SIG-M5 treated with dmso at 0.1 percent for 504 hours (cell line): Measurements from ENCODE around the gene ANKRD63.

Experiments
- DNase-seq: peaks from one replicate; lab custom pipeline; 2025; ENCODE audit not compliant: unreplicated experiment; lab: John Stamatoyannopoulos, UW

ANKRD63 gene

DNA sequence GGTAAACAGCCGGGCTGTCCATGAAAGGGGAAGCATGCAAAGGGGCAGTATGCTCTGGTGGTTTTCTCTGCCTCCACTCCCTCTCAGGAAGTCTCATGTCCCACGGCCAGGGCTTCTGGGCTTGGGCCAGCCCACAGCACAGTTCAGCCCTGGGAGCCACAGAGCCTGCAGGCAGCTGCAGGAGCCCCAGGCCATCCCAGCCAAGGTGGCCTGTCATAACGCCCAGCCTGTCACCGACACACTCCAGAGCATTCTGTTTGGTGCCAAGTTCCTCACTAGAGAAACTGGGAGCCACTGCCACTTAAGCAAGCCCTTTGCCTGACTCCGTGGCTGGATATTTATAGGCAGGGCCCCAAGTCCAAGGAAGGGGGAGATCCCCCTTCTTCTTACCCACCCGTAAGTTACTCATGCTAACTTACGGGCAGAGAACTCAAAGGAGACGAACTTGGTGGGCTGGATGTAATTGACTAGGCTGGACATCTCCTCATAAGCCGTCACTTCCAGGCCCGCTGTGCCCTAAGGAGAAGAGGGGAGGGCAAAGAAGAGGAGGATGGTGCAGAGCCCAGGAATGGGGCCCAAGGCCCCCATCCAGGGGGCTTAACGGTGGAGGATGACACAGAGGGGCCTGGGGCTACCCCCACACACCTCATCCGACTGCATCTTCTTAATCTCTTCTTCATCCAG lies 13.2 kb upstream of the ANKRD63 start:
- DNase-seq: no peak

DNA sequence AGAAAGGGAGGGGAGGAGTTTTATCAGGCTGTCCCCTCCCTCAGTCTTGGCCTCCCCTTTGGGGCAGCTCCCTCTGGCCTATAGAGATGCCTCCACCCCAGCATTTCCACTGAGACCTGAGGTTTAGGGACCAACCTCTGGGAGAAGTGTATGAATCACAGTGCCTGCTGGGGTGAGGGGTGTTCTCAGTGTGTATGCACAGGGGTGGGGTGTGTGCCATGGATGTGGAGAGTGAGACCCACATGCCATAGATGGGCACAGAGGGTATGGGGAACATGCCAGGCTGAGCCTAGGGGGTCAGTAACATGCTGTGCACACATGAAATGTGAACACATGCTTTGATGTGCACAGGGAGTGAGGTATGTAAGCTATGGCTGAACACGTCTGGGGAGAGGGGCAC lies 12.4 kb upstream of the ANKRD63 start:
- no peak for DNase-seq

DNA sequence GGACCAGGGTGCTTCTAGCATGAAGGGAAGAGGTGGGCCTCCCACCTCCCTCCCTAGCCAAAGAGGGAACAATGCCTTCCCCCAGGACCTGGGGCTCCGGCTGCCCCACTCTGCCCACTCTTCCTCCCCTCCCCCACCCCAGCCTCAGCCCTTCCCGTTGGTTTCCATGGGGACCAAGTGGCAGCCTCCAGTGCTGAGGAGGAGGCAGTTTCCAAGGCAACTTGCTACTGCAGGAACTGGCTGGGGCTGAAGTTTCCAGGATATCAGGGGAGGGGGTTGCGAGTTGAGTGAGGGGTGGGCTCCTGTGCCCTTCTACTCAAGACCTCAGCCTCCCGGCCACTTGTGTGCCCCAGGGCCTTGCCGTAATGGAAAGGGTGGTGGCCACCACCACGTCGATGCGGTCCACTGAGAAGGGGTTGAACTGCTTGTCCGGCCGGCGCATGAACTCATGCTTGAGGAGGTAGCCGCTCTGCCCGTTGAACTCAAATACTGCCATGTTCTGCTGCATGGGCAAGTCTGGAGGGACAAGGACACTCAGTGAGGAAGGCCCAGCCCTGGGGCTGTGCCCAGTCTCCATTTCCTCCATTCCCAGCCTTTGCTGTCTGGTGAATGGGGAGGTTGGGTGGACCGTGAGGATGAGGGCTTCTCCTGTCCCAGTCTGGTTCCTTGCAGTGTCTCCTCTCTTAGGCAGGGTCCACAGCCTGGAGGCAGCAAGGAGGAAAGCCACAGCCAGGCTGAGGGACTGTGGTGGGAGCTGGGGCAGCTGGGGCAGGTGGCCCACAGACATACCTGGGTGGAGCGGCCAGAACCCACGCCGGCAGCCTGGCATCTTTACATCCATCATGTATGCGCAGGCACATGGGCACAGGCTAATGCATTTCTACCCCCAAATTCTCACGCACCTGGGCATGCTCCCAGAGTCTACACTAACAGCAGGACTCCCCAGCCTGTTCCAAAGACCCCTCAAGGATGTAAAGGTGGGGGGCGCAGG lies 11.3 kb upstream of the ANKRD63 start:
- DNase-seq: no peak

DNA sequence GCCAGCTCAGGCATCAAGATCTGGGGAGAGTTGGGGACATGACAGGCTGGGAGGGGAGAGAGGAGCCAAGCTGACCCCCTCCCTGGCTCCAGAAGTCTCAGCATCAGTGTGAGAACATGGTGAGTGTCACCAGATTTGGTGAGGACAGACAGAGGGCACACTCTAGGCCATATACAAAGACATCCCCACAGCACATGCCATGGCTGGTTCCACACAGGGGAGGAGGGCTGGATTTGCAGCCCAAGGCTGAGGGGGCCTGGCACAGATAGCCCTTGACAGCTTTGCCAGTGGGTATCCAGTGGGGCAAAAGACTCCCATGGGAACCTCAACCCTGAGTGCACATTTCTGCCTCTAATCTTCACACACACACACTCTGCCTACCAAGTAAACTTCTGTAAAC lies 10.1 kb upstream of the ANKRD63 start:
- DNase-seq: no peak

DNA sequence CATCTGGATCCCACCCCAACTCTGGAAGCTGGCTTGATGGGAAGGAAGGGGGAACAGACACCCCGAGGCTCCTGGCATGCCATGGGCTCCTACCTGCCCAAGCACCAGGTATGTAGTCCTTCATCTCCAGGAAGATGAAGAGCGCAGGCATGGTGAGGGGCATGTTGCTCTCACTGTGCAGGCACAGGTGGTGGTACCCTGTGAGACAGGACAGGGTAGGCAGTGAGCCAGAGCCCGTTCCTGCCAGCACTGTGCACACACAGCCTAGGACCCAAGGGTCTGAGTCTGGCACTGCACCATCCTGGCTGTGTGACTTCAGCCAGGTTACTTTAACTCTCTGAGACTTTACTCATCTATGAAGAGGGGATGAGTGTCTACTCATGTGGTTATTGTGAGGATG lies 9.4 kb upstream of the ANKRD63 start:
- no peak for DNase-seq

DNA sequence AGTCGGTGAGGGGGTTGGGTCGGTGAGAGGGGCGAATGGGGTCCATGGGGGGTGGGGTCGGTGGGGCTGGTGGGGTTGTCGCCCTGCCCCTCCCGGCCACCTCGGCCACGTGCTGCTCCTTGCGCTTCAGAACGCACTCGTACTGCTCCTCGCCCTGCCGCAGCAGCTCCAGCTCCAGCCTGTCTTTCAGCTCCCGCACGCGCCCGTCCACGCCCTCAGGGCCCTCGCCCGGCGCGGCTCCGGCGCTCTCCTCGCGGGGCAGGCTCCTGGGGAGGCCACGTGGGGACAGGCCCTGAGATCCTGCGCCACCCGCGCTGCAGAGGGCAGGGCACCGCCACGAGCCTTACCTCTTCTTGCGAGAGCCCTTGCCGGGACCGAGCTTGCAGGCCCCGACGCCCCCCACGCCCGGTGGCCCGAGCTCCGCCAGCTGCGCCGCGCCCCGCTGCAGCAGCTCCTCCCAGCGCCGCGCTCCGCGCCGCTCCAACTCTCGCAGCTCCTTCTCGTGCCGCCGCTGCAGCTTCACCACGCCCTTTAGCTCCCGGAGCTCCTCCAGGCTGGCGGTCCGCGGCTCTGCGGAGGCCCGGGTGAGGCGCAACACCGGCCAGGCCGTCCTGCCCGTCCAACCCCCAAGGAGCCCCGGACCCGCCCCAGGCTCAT lies 8.2 kb upstream of the ANKRD63 start:
- DNase-seq: no peak

DNA sequence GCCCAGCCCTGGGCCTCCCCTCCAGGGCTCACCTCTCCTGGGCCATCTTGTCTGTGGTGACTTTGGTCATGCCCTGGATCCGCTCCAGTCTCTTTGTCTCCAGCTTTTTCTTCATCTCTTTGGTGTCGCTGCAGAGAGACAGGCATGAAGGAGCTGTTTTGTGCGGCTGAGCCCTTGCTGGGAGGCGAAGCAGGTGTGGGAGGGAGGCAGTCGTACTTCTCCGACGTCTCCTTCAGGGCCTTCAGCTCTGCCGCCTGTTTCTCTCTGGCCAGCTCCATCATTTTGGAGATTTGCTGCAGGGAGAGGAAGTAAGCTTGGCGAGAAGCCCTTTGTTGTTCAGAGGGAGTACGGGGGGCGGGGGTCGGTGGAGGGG lies 7.7 kb upstream of the ANKRD63 start:
- DNase-seq: no peak

DNA sequence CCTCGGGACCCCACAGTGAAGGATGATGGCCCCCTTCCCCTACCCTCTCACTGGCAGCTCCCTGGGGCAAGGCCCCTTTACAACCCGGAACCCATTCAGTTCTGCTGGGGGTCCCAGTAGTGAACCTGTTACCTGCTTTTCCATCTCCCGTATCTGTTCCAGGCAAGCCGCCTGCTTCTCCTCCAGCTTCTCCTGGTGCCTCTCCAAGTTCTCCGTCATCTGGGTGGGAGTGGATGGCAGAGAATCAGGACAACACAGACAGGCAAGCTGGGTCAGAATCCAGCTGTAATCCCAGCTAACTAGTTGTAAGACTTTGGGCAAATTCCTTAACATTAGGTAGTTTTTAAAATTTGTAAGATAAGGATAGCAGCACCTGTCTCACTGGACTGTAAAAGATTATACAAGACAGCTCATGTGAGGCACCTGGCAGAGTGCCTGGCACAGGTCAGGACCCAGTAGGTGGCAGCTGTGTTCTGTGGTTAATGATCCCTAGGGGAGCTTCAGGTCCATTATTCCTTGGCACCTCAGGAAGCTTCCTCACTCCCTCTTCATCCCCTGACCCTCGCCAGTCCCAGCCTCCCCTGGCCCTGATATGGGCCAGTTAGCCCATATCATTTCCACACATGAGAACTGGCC lies 6.4 kb upstream of the ANKRD63 start:
- no peak for DNase-seq

DNA sequence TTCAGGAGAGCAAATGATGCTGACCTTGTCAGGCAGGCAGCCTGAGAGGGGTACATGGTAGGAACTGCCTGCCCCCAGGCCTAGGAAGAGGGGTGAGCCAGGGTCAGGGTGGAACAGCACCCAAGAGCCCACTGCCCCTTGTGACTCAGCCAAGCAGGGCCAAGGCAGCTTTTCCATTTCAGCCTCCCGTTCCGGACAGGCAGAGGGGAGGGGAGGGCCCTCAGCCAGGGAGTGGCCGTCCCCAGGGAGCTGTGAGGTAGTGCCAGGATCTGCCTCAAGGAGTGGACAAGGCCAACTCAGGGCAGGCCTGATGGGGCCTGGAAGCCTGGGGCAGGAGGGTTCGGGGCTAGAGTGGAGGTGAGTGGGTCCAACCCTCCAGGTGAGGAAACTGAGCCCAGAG lies 5.1 kb upstream of the ANKRD63 start:
- no peak for DNase-seq

DNA sequence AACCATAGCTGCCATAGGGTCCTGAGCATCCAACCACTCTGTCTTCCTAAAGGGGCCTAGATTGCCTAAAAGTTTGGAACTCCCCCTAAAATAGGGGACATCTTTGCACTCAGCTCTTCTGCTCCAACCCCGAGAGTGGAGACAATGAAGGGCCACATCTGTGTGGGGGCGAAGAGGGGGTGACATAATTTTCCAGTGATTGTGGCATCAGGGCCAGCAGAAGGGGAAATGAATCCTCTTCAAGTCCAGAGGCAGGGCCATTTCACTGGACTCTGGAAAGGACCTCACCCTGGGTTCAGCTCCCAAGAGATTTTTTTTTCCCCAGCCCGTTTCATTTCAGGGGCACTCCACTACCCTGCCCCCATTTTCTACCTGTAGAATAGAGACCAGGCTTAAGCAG lies 4.6 kb upstream of the ANKRD63 start:
- DNase-seq: no peak

DNA sequence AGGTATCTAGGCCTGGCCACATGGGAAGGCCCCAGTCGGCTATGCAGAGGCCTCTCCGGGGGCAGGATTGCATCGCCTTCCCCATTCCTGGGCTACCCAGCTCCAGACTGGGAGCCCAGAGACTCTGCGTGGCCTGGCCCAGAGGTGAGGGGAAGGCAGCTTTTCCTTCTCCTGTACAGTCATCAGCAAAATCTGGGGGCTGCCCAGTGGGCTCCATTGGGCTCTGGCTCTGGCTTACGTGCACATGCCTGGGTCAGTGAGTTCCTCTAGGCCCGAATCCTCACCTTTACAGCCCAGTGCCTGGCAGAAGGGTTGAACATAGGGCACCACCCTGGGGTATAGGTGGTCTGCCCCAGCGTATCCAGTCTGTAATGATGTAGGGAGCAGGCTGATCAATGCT lies 3.9 kb upstream of the ANKRD63 start:
- DNase-seq: no peak

DNA sequence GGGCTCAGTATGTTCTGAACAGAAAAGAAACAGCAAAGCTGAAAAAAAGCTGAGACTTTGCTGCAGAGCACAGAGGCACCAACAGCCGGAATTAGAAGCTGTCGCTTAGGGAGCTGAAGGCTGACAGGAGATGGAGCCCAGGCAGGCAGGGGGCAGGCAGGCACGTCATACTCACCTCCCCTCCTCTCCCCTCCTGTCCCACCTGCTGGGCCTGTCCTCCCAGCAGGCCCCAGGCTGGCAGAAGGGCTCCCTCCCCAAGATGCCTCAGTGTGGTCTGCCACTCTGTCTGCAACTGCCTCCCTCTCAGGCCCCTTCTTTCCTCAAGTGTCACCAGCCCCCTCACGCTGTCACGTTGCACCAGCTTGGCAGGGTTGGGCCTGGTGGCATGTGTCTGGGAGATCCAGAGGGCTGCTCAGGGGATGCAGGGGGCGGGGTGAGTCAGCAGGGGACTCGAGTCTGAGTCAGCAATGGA lies 3.2 kb upstream of the ANKRD63 start:
- DNase-seq: no peak

DNA sequence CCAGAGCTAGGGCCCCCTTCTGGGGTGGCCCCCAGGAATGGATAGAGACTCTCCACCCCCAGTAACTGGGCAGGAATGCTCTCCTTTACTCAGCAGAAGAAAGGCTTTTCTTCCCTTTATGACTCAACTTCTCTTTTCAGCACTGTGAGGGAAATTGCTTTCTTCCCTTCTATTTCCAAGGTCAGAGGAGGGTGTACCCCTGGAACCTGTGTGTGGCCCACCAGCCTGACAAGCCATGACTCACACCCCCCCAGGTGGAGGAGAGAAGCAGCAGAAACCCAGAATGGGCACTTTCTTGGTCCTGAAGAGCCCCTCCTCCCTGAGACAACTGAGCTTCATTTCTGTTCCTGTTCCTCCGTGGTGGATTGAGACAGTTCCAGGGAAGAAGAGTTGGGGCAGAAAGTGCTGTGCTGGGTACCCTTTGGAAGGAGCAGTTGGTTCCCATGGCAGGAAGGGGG lies 2.7 kb upstream of the ANKRD63 start:
- peak; percentile 8 for DNase-seq

DNA sequence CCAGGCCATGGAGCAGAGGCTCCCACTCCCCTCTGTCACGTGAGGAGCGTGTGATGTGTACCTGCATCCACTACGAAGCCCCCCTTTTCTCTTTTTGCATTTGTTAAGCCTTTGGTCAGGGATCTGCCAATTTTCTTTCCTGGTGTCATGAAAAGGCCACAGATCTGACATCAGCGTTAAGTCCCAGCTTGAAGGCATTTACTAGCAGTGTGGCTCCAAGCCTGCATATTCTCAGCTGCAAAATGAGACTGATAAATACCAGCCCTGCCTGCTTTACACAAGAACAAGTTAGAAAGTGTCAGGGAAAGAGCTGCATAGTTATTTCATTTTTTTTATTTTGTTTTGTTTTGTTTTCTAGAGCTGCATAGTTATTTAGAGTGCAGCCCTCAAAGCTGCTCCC lies 2.3 kb upstream of the ANKRD63 start:
- no peak for DNase-seq

DNA sequence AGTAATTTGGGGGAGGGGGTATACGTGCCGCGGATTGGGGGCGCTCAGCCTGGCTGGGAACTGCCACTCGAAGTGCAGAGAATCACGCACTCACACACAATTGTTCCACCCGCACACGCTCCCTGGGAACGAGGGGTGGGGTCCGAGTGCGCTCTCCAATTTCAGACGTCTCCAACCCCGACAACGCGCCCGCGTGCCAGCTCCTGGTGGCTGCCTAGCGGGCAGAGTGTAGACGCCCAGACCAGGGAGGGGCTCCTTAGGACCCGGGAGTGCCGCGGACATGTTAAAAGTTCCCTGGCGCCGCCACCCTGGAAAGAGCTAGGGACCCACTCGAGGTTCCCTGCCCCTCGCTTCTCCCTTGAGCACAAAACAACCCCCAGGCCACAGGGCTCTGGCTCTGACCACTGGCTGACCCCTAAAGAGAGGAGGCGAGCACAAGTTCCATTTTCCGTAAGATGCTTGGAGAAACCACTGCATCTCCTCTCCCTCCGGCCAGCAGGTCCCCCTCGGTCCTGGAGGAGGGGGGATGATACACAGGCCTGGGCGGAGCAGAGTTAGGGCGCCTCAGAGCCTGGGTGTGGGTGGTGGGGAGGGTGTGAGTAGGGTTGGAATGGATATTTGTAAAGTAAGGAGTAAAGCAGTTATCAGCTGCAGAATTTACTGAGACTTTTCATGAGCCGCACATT lies 894 bp upstream of the ANKRD63 start:
- DNase-seq: no peak

DNA sequence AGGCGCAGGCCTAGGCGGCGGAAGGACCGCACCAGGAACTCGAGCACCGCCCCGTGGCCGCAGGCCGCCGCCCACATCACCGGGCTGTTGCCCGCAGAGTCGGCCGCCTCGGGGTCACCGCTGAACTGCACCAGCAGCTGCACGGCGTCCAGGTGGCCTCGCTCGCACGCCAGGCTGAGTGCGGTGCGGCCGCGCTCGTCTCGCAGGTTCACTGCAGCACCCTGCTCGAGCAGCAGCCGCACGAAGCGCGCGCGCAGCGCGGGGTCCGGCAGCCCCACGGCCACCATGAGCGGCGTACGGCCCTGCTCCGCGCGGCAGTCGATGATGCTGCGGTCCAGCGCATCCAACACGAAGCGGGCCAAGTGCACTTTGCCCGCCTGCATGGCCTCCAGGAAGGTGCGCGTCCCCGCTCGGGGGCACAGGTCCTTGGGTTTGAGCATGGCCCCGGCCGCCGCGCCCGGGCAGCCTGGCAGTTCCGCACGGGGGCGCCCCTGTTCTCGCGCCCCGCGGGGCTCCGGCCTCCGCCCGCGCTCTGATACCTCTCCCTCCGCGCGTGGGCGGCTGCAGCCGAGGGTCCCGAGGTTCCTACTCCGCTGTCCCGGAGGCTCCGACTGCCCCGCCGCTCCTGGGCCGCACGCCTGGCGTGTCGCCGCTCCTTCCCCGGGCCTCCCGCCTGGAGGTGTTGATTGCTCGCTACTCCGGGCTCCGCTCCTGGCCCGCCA lies 556 bp downstream of the ANKRD63 start:
- DNase-seq: peak; percentile 29

DNA sequence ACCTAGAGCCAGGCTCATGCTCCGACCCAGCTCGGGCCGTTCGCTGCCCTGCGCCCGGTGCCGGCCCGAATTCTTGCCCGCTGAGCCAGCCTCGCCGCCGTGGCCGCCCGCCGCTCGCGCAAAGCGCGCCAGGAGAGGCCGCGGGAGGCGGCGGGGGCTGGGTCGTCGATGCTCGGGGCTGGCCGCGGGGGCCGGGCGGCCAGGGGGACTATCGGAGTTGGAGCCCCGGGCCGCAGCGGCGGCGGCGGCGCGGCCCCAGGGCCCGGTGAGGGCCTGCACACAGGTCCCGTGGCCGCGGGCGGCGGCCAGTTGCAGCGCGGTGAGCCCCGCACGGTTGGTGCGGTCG lies 1.1 kb downstream of the ANKRD63 start:
- DNase-seq: no peak

DNA sequence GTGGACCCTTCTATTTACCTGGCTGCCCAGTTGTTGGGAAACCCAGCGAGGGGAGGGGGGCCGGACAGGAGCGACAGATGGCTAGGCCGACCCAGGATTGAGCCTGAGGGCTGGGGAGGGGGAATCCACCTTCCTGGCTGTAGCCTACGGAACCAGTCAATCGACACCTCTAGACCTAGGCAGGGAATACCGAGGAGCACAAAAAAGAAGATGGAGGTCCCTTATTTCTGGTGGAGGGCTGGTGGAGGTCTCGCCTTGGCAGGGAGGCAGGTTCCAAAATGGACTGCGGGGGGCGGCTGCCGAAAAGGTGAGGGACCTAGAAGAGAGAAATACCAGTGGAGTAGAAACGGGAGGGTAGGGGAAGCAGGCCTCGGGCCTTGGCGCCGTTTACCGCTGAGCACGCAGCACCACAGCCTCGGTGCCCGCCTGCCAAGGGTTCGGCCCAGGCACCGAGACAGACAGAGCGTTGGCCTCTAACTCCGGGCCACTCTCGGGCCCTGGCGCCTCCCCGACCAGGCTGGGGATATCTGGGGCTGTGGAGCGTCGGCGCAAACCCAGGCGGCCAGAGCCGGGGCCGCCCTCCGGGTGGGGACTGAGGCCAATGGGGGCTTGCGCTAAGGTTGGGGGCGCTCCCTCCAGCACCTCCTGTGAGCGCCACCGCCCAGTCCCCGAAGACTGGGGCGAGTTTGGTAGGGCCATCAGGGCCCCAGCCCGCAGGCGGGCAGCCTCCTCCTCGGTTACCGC lies 1.6 kb downstream of the ANKRD63 start:
- DNase-seq: no peak

DNA sequence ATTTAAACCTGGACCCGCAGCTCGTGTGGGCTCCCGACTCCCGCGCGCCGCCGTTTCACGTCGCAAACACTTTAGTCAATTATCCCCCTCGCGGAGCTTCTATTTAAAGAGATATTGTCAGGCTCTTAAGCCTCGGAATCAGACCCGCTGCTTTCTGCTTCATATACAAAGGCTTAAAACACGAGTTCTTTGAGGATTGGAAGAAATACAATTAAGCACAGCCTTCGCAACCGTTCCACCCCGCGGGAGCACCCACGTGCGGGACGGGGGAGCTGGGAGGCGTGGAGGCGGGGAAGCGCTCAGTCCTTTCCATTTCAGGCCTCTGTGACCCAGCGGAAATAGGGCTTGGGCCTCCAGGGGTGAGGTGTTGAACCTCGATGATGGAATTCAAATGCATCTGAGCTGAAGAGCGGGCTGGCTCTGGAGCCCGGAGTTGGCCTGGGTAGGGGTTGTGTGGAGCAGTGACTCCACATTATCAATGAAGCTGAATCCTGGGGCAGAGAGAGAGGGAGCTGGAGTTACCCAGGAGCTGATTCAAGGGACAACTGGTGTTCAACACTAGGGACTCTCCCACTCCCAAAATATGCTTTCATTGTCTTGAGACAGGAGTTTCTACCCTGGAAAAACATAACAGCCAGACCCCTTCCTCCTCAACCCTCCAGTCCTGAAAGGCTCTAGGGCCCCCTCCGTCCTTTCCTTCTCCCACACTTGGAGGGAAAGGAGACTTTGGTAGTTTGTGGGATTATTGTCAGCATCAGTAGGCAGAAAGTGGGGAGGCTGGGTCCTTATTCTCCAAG lies 2.4 kb downstream of the ANKRD63 start:
- no peak for DNase-seq
